ENCODE measurements around the gene TMEM131L. TPM values are rescaled to one million over a fixed set of nuclear protein-coding genes. Genes with fewer than 3 reads are reported as not detected.

Gene TMEM131L
- total RNA-seq, 1 experiment from 2014 or later, result 19.7 TPM

DNA sequence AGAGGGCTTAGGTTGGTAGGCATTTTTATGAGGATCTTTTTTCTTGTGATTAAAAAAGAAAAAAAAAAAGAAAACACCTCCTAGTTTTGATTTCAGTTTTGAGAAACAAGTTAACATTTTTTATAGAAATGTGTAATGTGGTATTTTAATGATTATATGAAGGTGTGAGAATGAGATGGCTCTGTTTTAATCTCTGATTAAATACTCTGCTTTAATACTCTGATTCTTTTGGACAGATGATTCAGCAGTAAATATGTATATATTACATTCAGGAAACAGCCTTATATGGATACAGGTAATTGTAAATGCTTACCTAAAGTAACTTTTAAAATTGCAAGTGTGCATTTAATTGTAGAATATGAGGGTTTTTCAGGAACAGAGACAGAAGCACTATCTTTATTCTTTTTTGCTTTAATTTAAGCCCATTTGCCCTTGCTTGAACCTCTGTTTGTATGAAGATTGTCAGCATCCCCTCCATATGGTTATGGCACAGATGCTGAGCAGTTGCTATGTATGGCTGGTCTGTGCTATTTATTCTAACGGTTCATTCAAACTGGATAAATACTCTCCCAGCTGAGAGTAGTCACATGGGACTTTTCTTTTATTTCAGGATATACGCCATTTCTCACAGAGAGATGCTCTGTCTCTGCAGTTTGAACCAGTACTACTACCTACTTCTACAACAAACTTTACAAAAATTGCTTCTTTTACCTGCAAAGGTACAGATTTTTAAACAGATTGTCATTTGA lies 117.0 kb downstream of the TMEM131L start:
- ATAC-seq (no peak), DNase-seq (ENCODE audit: low read depth, low spot score) (no peak)
- no peaks in the 10 kb centered on the region for H3K4me1 ChIP-seq (ENCODE audit: control insufficient read depth in 1 of 2, insufficient read depth in 2 of 2, low read length in 2 of 2)
- no TSS peak for BruUV-seq (replicated peaks)
- H3K9ac ChIP-seq (ENCODE audit: low read length), result no peak overlapping the region
- ChIA-PET RAD21 (ENCODE audit: low non-redundant PET in 1 of 2, low total read pairs in 2 of 2, uncharacterized antibody in 2 of 2, unreplicated experiment in 2 of 2) (no interaction called here), POLR2A (no interaction called here), CTCF (interaction anchor here (1.1 kb wide), 1 partner anchor 9 kb away, joined by 4 read pairs; no protein-coding TSS in a partner anchor)
- no peaks in the 10 kb centered on the region for H3K27me3 ChIP-seq (ENCODE audit: insufficient read depth, low read length)
- no peaks in the 10 kb centered on the region for H3K9me2 ChIP-seq (ENCODE audit: insufficient read depth)
- no peaks in the 10 kb centered on the region for H3K36me3 ChIP-seq (ENCODE audit: control insufficient read depth in 1 of 2, insufficient read depth in 2 of 2, low read length in 2 of 2)
- no peaks in the 10 kb centered on the region for H3K9me3 ChIP-seq (ENCODE audit: control insufficient read depth in 1 of 2, insufficient read depth in 1 of 2, low read depth in 1 of 2, low read length in 2 of 2)
- intact Hi-C loops (cut with micrococcal nuclease), result no loop called here
- H3K4me2 ChIP-seq (ENCODE audit: low read length), result no peak overlapping the region
- H4K20me1 ChIP-seq (ENCODE audit: insufficient read depth), result no peaks in the 10 kb centered on the region
- no peak overlapping the region for H3K27ac ChIP-seq (ENCODE audit: low read depth, low read length)
- H2AFZ ChIP-seq (ENCODE audit: low read depth, low read length, poor library complexity, severe bottlenecking), result no peak overlapping the region
- H3K4me3 ChIP-seq (replicated peaks in 1 of 2; ENCODE audit: low read depth in 1 of 2, low read length in 2 of 2), result no peak overlapping the region
- H3K79me2 ChIP-seq (ENCODE audit: insufficient read depth, low read length), result no peaks in the 10 kb centered on the region
- no peak for TF ChIP-seq RAD21 (IDR thresholded peaks at IDR 0.05; ENCODE audit: low read depth)
- TF ChIP-seq, protein P1, sequence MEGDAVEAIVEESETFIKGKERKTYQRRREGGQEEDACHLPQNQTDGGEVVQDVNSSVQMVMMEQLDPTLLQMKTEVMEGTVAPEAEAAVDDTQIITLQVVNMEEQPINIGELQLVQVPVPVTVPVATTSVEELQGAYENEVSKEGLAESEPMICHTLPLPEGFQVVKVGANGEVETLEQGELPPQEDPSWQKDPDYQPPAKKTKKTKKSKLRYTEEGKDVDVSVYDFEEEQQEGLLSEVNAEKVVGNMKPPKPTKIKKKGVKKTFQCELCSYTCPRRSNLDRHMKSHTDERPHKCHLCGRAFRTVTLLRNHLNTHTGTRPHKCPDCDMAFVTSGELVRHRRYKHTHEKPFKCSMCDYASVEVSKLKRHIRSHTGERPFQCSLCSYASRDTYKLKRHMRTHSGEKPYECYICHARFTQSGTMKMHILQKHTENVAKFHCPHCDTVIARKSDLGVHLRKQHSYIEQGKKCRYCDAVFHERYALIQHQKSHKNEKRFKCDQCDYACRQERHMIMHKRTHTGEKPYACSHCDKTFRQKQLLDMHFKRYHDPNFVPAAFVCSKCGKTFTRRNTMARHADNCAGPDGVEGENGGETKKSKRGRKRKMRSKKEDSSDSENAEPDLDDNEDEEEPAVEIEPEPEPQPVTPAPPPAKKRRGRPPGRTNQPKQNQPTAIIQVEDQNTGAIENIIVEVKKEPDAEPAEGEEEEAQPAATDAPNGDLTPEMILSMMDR (IDR thresholded peaks at IDR 0.05 in 2 of 3, conservative IDR thresholded peaks at IDR 0.05 in 1 of 3; ENCODE audit: borderline replicate concordance in 1 of 3, insufficient read depth in 1 of 3, low read depth in 2 of 3, low read length in 2 of 3), result no peak
- no peak for TF ChIP-seq POLR2A (IDR thresholded peaks at IDR 0.05; ENCODE audit: borderline replicate concordance, extremely low read depth, insufficient read depth, insufficient read length)

- no peaks in the 10 kb centered on the region for H3K79me2 ChIP-seq (ENCODE audit: insufficient read depth, low read length)
- no peaks in the 10 kb centered on the region for H3K27me3 ChIP-seq (ENCODE audit: insufficient read depth, low read length)
- ChIA-PET RAD21 (ENCODE audit: low non-redundant PET in 1 of 2, low total read pairs in 2 of 2, uncharacterized antibody in 2 of 2, unreplicated experiment in 2 of 2) (no interaction called here), POLR2A (no interaction called here), CTCF (interaction anchor here (1.1 kb wide), 1 partner anchor 11 kb away, joined by 3 read pairs; no protein-coding TSS in a partner anchor)
- intact Hi-C loops (cut with micrococcal nuclease), result no loop called here
- TF ChIP-seq EGR1 (IDR thresholded peaks at IDR 0.05; ENCODE audit: low read depth) (no peak), YY1 (IDR thresholded peaks at IDR 0.05; ENCODE audit: extremely low read depth, insufficient replicate concordance, low read depth, low read length) (no peak), CEBPB (IDR thresholded peaks at IDR 0.05; ENCODE audit: low read depth) (no peak), ATF3 (IDR thresholded peaks at IDR 0.05) (no peak), RAD21 (IDR thresholded peaks at IDR 0.05; ENCODE audit: low read depth) (no peak), ELF1 (IDR thresholded peaks at IDR 0.05; ENCODE audit: borderline replicate concordance, low read depth) (no peak)
- TF ChIP-seq, protein P2, sequence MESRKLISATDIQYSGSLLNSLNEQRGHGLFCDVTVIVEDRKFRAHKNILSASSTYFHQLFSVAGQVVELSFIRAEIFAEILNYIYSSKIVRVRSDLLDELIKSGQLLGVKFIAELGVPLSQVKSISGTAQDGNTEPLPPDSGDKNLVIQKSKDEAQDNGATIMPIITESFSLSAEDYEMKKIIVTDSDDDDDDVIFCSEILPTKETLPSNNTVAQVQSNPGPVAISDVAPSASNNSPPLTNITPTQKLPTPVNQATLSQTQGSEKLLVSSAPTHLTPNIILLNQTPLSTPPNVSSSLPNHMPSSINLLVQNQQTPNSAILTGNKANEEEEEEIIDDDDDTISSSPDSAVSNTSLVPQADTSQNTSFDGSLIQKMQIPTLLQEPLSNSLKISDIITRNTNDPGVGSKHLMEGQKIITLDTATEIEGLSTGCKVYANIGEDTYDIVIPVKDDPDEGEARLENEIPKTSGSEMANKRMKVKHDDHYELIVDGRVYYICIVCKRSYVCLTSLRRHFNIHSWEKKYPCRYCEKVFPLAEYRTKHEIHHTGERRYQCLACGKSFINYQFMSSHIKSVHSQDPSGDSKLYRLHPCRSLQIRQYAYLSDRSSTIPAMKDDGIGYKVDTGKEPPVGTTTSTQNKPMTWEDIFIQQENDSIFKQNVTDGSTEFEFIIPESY (IDR thresholded peaks at IDR 0.05; ENCODE audit: extremely low read depth, insufficient replicate concordance, low read length), result no peak
- H4K20me1 ChIP-seq (ENCODE audit: insufficient read depth), result no peaks in the 10 kb centered on the region
- no peak overlapping the region for H3K9ac ChIP-seq (ENCODE audit: low read length)
- BruUV-seq (replicated peaks), result no TSS peak
- no peak overlapping the region for H3K27ac ChIP-seq (ENCODE audit: low read depth, low read length)
- no peaks in the 10 kb centered on the region for H3K36me3 ChIP-seq (ENCODE audit: control insufficient read depth in 1 of 2, insufficient read depth in 2 of 2, low read length in 2 of 2)
- H3K4me1 ChIP-seq (ENCODE audit: control insufficient read depth in 1 of 2, insufficient read depth in 2 of 2, low read length in 2 of 2), result no peaks in the 10 kb centered on the region
- H3K4me3 ChIP-seq (replicated peaks in 1 of 2; ENCODE audit: low read depth in 1 of 2, low read length in 2 of 2), result no peak overlapping the region
- H2AFZ ChIP-seq (ENCODE audit: low read depth, low read length, poor library complexity, severe bottlenecking), result no peak overlapping the region
- no peaks in the 10 kb centered on the region for H3K9me3 ChIP-seq (ENCODE audit: control insufficient read depth in 1 of 2, insufficient read depth in 1 of 2, low read depth in 1 of 2, low read length in 2 of 2)
- no peak overlapping the region for H3K4me2 ChIP-seq (ENCODE audit: low read length)
- DNase-seq (ENCODE audit: low read depth, low spot score) (no peak), ATAC-seq (no peak)
- no peaks in the 10 kb centered on the region for H3K9me2 ChIP-seq (ENCODE audit: insufficient read depth)
Observed at GRCh38 chr4:153585026-153585425, 118.9 kb downstream of the TMEM131L start.
